ENCODE measurements around the gene PARN.

The PARN gene

GRCh38 chr16:14658063-14658462 is 28.0 kb upstream of the PARN start:
- Histone ChIP-seq H3K79me2 (ENCODE audit: insufficient read depth, low read depth) (no peaks in the 10 kb centered on the region), H3K36me3 (ENCODE audit: insufficient read depth) (no peaks in the 10 kb centered on the region; the same call in 1 of the 2 replicates), H3K27ac (peak overlapping the region; percentile 62), H3K4me2 (peak overlapping the region; percentile 42; the same call in 1 of the 2 replicates), H4K20me1 (ENCODE audit: insufficient read depth) (no peaks in the 10 kb centered on the region), H3K4me3 (IDR thresholded peaks at IDR 0.05; ENCODE audit: insufficient read depth, low read depth, low read length) (no peak overlapping the region), H2AFZ (ENCODE audit: low read depth) (0 out of 2 replicates have a peak overlapping the region, but pooled peaks have one; percentile 10), H3K27me3 (ENCODE audit: insufficient read depth, low read depth) (no peaks in the 10 kb centered on the region), H3K9ac (peak overlapping the region; percentile 5; the same call in 1 of the 2 replicates), H3K4me1 (ENCODE audit: low read depth, poor library complexity, severe bottlenecking) (peaks cover 24% of the 10 kb centered on the region)
- no peak for TF ChIP-seq CTCF (conservative IDR thresholded peaks at IDR 0.05; ENCODE audit: low read depth, low read length)

GRCh38 chr16:14652726-14653125 is 22.7 kb upstream of the PARN start:
- H3K79me2 ChIP-seq (ENCODE audit: insufficient read depth, low read depth) = no peaks in the 10 kb centered on the region
- H3K4me3 ChIP-seq (IDR thresholded peaks at IDR 0.05; ENCODE audit: insufficient read depth, low read depth, low read length) = no peak overlapping the region
- H3K27me3 ChIP-seq (ENCODE audit: insufficient read depth, low read depth) = no peaks in the 10 kb centered on the region
- H3K9ac ChIP-seq = no peak overlapping the region
- H3K4me2 ChIP-seq = no peak overlapping the region
- no peak overlapping the region for H2AFZ ChIP-seq (ENCODE audit: low read depth)
- peaks cover 10% of the 10 kb centered on the region; the same call in 1 of the 2 replicates for H3K36me3 ChIP-seq (ENCODE audit: insufficient read depth)
- no peak for TF ChIP-seq CTCF (conservative IDR thresholded peaks at IDR 0.05; ENCODE audit: low read depth, low read length)
- H3K27ac ChIP-seq = no peak overlapping the region
- no peaks in the 10 kb centered on the region for H4K20me1 ChIP-seq (ENCODE audit: insufficient read depth)
- peaks cover 10% of the 10 kb centered on the region for H3K4me1 ChIP-seq (ENCODE audit: low read depth, poor library complexity, severe bottlenecking)

- TF ChIP-seq CTCF (conservative IDR thresholded peaks at IDR 0.05; ENCODE audit: low read depth, low read length) = no peak
- H3K4me2 ChIP-seq = no peak overlapping the region
- no peaks in the 10 kb centered on the region for H4K20me1 ChIP-seq (ENCODE audit: insufficient read depth)
- no peak overlapping the region for H3K9ac ChIP-seq
- H3K4me3 ChIP-seq (IDR thresholded peaks at IDR 0.05; ENCODE audit: insufficient read depth, low read depth, low read length) = no peak overlapping the region
- peaks cover 10% of the 10 kb centered on the region; the same call in 1 of the 2 replicates for H3K36me3 ChIP-seq (ENCODE audit: insufficient read depth)
- no peaks in the 10 kb centered on the region for H3K27me3 ChIP-seq (ENCODE audit: insufficient read depth, low read depth)
- no peak overlapping the region for H3K27ac ChIP-seq
- H3K79me2 ChIP-seq (ENCODE audit: insufficient read depth, low read depth) = 0 out of 2 replicates have a peak, but pooled peaks cover 4% of the 10 kb centered on the region
- H2AFZ ChIP-seq (ENCODE audit: low read depth) = no peak overlapping the region
- H3K4me1 ChIP-seq (ENCODE audit: low read depth, poor library complexity, severe bottlenecking) = no peaks in the 10 kb centered on the region
Observed at GRCh38 chr16:14650629-14651028, 20.6 kb upstream of the PARN start.

- Histone ChIP-seq H4K20me1 (ENCODE audit: insufficient read depth) (no peaks in the 10 kb centered on the region), H3K4me3 (IDR thresholded peaks at IDR 0.05; ENCODE audit: insufficient read depth, low read depth, low read length) (no peak overlapping the region), H3K27ac (no peak overlapping the region), H3K27me3 (ENCODE audit: insufficient read depth, low read depth) (no peaks in the 10 kb centered on the region), H2AFZ (ENCODE audit: low read depth) (no peak overlapping the region), H3K36me3 (ENCODE audit: insufficient read depth) (peaks cover 12% of the 10 kb centered on the region; the same call in 1 of the 2 replicates), H3K4me1 (ENCODE audit: low read depth, poor library complexity, severe bottlenecking) (no peaks in the 10 kb centered on the region), H3K4me2 (no peak overlapping the region), H3K9ac (no peak overlapping the region), H3K79me2 (ENCODE audit: insufficient read depth, low read depth) (0 out of 2 replicates have a peak, but pooled peaks cover 4% of the 10 kb centered on the region)
- TF ChIP-seq CTCF (conservative IDR thresholded peaks at IDR 0.05; ENCODE audit: low read depth, low read length) = no peak
Observed at GRCh38 chr16:14649816-14650215, 19.8 kb upstream of the PARN start.

All from KMS-11 (cell line).